ENCODE measurements around the gene SHISA4. TPM values are rescaled to one million over a fixed set of nuclear protein-coding genes. Genes with fewer than 3 reads are reported as not detected.

The SHISA4 gene
- total RNA-seq, 1 experiment from 2014 or later = 6.3 TPM

DNA sequence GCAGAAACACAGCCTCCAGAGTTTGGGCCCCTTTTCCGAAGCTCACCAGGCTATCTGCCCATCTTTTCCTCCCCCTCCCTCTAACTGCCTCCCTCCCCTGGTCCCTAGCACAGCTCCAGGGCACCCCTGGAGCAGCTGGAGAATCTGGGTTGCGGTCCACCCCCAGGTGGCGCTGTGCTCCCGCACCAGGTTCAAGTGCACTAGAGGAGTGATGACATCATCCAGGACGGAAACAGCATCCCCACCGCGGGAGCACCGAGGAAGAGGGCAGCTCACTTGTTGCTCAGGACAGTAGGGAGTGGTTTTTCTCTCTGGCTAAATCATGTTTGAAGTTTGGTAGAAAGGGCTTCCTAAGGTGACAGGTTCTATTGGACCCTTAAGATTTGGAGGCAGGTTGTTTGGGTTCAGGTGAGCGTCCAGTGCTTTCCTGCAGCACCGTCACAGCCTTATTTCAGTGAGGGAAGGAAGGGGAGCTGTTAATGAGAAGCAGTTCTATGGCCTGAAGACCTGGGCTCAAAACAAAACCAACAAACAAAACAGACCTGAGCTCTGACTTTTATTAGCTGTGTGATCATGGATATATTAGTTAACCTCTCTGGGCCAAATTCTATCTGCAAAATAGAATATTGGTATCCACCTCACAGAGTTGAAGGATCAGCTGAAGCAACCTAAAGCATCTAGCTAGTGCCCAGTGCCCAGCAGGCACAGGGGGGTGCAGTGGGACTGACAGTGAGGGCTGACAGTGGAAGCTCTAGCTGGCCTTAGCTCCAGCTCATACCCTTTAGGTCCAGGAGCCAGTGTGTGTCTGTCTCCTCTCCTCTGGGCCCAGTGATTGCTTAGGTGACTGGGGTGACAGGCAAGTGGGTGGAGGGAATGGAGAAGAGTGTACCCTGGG lies 7.5 kb downstream of the SHISA4 start:
- peak overlapping the region; percentile 62 for H3K27ac Mint-ChIP-seq
- peak; percentile 85 for ATAC-seq
- H3K4me3 Mint-ChIP-seq = peak overlapping the region; percentile 37; the same call in 1 of the 2 replicates
- no peaks in the 10 kb centered on the region for H3K36me3 Mint-ChIP-seq
- CTCF ChIA-PET = interaction anchor here (0.5 to 5.7 kb wide), 89 partner anchors 9 to 1347 kb away, joined by 3 to 135 read pairs (median 5); partner anchors contain the start of genes ELF3, GPR37L1, IPO9 and LMOD1
- POLR2A ChIA-PET = interaction anchor here (0.6 to 2.4 kb wide), 14 partner anchors 8 to 236 kb away, joined by 3 to 14 read pairs (median 4); partner anchors contain the start of genes ELF3, LMOD1 and TIMM17A
- H3K4me1 Mint-ChIP-seq = peaks cover 35% of the 10 kb centered on the region
- H3K9me3 Mint-ChIP-seq = no peaks in the 10 kb centered on the region
- peak; percentile 97 for DNase-seq (ENCODE audit: low spot score)
- peak; percentile 69; the same call in 1 of the 2 replicates for TF ChIP-seq CREM (CRISPR knock-in tag; IDR thresholded peaks at IDR 0.05)
- TF ChIP-seq TP53 (CRISPR knock-in tag; IDR thresholded peaks at IDR 0.05) = no peak
- TF ChIP-seq, protein P1, sequence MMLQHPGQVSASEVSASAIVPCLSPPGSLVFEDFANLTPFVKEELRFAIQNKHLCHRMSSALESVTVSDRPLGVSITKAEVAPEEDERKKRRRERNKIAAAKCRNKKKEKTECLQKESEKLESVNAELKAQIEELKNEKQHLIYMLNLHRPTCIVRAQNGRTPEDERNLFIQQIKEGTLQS (CRISPR knock-in tag; conservative IDR thresholded peaks at IDR 0.05) = peak; percentile 87
- peak; percentile 61 for TF ChIP-seq SP1 (CRISPR knock-in tag; conservative IDR thresholded peaks at IDR 0.05)
- no peak for TF ChIP-seq ATF6 (CRISPR knock-in tag; IDR thresholded peaks at IDR 0.05)
- TF ChIP-seq GABPB1 (CRISPR knock-in tag; IDR thresholded peaks at IDR 0.05) = peak; percentile 86
- TF ChIP-seq, protein P2, sequence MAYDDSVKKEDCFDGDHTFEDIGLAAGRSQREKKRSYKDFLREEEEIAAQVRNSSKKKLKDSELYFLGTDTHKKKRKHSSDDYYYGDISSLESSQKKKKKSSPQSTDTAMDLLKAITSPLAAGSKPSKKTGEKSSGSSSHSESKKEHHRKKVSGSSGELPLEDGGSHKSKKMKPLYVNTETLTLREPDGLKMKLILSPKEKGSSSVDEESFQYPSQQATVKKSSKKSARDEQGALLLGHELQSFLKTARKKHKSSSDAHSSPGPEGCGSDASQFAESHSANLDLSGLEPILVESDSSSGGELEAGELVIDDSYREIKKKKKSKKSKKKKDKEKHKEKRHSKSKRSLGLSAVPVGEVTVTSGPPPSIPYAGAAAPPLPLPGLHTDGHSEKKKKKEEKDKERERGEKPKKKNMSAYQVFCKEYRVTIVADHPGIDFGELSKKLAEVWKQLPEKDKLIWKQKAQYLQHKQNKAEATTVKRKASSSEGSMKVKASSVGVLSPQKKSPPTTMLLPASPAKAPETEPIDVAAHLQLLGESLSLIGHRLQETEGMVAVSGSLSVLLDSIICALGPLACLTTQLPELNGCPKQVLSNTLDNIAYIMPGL (CRISPR knock-in tag; IDR thresholded peaks at IDR 0.05) = 0 out of 2 replicates have a peak, but pooled peaks have one; percentile 24
- no peak for TF ChIP-seq AR (CRISPR knock-in tag; IDR thresholded peaks at IDR 0.05)
- peak; percentile 79; the same call in 1 of the 2 replicates for TF ChIP-seq ZBTB21 (CRISPR knock-in tag; IDR thresholded peaks at IDR 0.05; ENCODE audit: borderline replicate concordance)
- TF ChIP-seq, protein P3, sequence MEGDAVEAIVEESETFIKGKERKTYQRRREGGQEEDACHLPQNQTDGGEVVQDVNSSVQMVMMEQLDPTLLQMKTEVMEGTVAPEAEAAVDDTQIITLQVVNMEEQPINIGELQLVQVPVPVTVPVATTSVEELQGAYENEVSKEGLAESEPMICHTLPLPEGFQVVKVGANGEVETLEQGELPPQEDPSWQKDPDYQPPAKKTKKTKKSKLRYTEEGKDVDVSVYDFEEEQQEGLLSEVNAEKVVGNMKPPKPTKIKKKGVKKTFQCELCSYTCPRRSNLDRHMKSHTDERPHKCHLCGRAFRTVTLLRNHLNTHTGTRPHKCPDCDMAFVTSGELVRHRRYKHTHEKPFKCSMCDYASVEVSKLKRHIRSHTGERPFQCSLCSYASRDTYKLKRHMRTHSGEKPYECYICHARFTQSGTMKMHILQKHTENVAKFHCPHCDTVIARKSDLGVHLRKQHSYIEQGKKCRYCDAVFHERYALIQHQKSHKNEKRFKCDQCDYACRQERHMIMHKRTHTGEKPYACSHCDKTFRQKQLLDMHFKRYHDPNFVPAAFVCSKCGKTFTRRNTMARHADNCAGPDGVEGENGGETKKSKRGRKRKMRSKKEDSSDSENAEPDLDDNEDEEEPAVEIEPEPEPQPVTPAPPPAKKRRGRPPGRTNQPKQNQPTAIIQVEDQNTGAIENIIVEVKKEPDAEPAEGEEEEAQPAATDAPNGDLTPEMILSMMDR (IDR thresholded peaks at IDR 0.05) = peak; percentile 94
- peak; percentile 94 for TF ChIP-seq ETV6 (CRISPR knock-in tag; IDR thresholded peaks at IDR 0.05)
- no peak; the same call in 1 of the 2 replicates for TF ChIP-seq ATF2 (CRISPR knock-in tag; IDR thresholded peaks at IDR 0.05; ENCODE audit: borderline replicate concordance, low read depth)
- peak; percentile 56; the same call in 1 of the 2 replicates for TF ChIP-seq FOXK1 (CRISPR knock-in tag; IDR thresholded peaks at IDR 0.05)
- TF ChIP-seq ZNF263 (CRISPR knock-in tag; IDR thresholded peaks at IDR 0.05; ENCODE audit: low read depth) = peak; percentile 96
- H3K27me3 Mint-ChIP-seq (ENCODE audit: low read depth) = peaks cover 4% of the 10 kb centered on the region
